ENCODE data around the gene ARAF.

The ARAF gene

DNA sequence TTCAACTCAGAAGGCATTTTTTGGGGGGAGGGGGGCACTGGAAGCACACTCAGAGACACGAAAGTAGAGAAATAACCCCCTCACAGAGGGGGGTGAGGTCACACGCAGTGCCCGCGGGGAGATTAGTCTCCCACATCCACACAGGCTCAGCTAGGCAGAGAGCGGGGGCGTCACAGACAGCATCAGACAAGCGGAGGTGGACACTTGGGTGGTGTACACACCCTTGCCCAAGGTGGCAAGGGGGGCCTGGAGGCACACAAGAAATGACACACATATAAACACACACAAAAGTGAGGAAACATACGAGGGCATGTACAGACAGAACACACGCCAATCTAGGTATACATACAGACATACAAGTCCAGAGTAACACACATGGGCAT is 59.3 kb downstream of the ARAF start:
- H3K9ac ChIP-seq: no peak overlapping the region
- no peak overlapping the region for H3K4me3 ChIP-seq (ENCODE audit: low read depth, low read length)
- no peaks in the 10 kb centered on the region for H3K79me2 ChIP-seq
- no peak overlapping the region for H3K4me2 ChIP-seq (ENCODE audit: low read length)
- H3K27ac ChIP-seq: peak overlapping the region; percentile 44
- H2AFZ ChIP-seq: peak overlapping the region; percentile 82
- H3K36me3 ChIP-seq (ENCODE audit: control insufficient read depth, insufficient read depth, low read length): no peaks in the 10 kb centered on the region
- H3K9me3 ChIP-seq (ENCODE audit: control insufficient read depth, low read length): no peaks in the 10 kb centered on the region
- no peaks in the 10 kb centered on the region for H3K27me3 ChIP-seq (ENCODE audit: control insufficient read depth, insufficient read depth, low read length)
- TF ChIP-seq CTCF (IDR thresholded peaks at IDR 0.05): no peak
- no peaks in the 10 kb centered on the region for H3K4me1 ChIP-seq

All from parathyroid adenoma (tissue), 2 donors.